ENCODE measurements around the gene DNAJC16.
"Not testable (repeated sequence)": the region's sequence is repeated elsewhere in the genome, so short reads cannot be mapped to it uniquely, and the experiment has no call there.

DNAJC16 gene

DNA sequence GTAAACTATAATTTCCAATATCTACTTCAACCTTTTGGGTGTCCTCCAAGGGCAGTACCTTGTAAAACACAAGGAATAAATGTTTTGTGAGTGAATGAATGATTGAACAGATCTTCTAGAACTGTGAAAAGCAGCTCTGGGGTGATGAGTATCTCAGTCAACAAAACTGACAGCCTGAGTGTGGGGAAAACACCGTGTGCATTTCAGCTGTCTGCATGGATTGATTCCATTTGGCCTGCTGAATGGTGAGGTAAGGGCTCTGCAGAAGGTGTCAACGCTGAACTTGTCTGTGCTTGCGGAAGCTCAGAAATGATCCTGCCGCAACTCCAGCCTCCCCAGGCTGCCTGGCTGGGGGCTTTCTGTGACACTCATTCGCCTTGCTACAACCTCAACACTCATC, 65.6 kb downstream of the DNAJC16 start:
- no peak for DNase-seq

DNA sequence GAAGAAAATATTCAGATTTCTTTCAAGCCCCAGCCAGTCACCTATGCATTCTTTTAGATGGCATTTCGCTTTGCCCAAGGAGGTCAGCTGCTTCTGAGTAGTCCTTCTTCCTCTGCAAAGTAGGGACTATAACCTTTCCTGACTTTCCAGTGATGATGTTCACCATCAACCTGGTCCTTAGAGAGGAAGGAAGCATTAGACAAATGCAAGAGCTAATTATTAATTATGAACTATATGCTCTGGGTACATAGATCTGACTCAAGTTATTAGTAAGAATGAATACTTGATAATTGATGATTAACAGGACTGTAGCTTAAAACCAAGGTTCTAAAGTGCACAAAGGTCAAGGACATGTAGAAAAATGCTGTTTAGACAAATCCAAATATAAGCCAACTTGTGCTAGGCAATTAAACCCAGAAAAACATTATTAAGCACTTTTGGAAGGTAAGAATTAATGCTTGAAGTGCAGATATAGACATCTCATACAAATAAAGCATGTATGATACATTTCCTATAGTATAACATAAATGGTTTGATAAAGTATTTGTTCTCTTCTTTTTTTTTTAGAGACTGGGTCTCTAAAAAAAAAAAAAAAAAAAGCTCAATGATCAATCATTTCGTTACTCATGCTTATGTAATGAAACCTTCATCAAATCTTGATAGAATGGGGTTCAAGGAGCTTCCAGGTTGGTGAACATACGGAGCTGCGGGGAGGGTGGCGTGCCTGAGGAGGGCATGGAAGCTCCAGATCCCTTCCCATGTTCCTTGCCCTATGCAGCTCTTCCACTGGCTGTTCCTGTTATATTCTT, 69.4 kb downstream of the DNAJC16 start:
- no peak for DNase-seq

DNA sequence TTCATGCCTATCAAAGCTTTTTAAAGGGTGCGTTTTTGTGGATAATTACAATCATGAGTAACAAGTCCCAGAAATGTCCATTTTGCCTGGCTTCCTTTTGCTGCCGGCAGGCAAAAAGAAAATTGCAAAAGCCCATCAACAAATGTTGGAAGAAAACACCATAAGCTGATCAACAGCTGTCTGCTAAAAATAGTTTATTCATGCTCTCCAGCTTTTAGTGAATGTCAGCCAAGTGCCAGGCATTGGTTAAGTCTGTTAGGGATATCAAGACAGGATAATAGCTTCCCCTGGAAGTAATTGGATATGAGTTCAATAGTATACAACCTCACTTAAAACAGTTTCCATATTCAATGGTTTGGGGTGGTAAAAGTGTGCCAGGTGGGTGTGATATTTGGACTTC, 71.8 kb downstream of the DNAJC16 start:
- DNase-seq, result no peak

DNA sequence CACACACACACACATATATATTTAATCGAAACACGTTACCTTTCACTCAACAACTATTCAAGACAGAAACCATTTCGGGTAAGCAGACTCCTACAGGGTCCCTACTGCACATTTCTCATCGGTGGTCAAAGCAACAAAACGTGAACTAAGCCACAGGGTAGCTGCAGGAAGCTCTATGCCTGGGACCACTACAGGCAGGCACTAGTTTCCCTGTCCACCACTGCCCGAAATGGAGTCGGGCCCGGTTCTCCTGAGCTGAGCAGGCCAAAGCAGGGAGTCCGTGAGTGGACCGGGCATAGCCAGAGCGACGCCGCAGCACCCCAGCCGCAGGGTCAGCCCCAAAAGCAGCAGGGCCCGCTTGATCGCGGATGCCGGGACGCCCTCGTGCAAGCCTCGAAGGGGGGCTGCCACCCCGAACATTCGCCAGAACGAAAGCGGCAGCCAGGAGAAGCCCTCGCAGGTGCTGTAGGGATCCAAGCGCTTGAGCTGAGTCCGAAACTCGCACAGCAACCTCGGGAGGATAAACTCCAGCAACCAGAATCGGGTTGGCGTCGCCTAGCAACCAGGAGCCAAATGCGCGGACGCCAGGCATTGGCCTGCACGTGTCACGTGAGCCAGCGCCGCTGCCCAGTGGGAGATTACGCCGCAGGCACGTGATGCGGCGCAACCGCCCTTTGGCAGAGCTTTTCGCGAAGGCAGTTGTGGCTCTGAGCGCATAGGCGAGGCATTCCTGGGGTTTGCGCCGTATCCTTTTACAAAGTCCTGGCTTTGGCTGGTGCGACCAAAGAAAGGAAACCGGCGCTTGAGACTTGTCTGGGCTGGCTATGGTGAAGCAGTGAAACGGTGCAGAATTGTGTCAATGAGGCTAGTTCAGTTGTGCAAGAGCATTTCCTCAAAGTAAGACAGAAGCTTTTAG, 76.7 kb downstream of the DNAJC16 start:
- DNase-seq, result peak; percentile 98

DNA sequence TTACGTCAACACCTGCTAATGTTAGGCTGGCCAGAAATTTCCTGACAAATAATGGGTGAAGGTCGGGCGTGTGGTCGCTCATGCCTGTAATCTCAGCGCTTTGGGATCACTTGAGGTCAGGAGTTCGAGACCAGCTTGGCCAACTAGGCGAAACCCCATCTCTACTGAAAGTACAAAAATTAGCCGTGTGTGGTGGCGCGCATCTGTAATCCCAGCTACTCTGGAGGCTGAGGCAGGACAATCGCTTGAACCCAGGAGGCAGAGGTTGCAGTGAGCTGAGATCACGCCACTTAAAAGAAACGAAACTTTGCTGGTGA, 77.3 kb downstream of the DNAJC16 start:
- not testable (repeated sequence) for DNase-seq

DNA sequence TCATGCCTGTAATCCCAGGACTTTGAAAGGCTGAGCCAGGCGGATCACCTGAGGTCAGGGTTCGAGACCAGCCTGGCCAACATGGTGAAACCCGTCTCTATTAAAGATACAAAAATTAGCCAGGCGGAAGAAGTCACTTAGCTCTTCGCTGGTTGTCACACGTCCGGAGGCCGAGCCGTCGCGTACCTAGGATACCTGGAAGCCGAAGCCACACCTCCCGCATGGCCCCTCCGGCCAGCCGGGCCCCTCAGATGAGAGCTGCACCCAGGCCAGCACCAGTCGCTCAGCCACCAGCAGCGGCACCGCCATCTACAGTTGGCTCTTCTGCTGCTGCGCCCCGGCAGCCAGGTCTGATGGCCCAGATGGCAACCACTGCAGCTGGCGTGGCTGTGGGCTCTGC, 77.8 kb downstream of the DNAJC16 start:
- DNase-seq, result not testable (repeated sequence)

DNA sequence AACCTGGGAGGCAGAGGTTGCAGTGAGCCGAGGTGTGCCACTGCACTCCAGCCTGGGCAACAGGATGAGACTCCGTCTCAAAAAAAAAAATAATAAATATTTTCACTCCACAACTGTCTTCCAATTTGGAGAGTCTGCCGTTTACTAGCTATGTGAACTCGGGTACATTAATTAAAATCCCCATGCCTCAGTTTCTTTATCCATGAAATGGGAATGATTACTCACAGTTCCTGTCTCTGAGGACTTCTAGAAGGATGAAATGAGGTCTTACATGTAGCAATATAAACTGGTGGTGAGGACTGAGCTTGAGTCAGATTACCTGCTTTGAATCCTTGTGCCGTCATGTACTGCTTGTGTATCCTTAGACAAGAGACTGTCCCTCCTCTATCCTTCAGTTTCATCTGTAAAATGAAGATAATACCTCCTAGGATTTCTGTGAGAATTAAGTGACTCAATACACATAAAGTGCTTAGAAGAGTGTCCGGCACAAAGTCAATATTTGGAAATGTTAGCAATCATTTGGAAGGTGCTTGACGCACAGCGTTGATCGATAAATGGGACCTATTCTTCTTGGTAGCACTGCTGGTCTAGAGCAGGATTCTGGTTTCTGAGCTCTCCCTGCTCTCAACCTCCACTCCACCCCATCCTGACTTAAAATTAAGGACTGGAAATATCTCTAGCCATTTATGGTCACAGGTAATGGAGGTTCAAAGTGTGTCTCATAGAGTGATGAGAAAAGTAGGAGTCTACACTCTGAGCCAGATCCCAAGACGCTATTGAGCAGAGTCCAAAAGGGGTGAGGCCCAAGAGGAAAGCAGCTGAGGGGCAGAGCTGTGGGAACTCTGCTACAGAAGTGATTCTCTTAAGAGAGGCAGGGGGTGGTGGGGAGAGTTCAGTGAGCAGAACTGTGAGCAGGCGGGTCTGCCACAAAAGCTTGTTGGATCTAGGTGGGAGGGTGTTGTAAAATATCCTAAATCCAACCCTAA, 79.0 kb downstream of the DNAJC16 start:
- no peak for DNase-seq

DNA sequence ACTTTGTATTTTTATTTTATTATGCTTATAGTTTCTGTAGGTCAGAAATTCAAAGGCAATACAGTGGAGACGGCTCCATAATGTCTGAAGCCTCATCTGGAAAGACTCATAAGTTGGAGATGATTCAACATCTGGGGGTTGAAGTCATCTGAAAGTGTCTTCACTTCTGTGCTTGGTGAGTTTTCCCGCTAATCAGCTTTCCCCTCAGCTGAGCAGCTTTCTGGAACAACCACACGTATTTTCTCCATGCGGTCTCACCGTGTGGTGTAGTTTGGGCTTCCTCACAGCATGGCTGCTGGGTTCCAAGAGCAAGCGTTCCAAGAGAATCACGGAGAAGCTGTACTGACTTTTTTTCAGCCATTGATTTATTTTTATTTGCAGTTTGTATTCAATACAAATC, 83.0 kb downstream of the DNAJC16 start:
- DNase-seq, result no peak

DNA sequence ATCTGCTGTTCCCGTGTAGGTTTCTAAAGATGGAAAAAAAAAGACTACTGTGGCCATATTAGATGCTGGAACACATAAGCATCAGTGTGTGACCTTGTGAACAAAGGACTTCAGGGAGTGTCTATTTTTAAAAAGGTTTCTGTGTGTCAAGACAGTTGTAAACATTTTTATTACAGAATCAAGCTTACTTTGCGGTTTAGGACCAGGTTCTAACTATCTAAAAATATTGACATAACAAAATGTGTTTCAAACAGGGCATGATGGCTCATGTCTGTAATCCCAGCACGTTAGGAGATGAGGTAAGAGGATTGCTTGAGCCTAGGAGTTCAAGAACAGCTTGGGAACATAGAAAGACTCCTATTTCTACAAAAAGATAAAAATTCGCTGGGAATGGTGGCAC, 83.5 kb downstream of the DNAJC16 start:
- no peak for DNase-seq

DNA sequence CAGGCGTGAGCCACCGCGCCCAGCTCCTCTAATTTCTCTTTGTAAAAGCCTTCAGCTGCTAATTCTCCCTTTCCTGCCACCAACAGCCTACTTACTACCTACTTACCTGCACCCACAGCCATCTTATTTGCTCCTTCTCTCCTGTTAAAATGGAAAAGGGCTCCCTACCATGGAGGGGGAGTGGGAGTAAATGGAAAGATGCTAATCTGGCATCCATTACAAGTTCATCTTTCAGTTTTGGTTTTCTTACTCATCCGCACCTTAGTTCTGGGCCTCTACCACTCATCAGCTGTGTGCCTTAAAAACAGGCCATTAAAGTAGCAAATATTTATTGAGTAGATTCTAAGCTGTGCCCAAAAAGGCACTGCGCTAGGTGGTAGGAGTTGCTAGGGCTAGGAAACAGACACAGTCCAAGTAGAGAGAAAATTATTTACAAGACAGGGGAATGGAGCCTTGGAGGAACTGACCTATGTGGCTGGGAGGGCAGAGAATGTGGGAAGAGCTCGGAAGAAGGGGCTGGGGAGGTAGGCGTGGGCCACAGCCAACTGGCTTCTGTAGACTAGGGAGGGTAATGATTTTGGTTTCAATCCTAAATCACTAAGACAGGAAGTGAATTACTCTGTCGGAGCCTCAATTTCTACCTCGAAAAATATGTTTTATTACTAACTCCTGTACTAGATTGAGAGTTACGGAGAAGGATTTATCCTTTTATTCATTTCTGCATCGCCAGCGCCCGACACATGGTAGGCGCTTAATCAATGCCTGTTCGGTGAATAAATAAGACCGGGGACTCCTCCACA, 89.9 kb downstream of the DNAJC16 start:
- no peak for DNase-seq

DNA sequence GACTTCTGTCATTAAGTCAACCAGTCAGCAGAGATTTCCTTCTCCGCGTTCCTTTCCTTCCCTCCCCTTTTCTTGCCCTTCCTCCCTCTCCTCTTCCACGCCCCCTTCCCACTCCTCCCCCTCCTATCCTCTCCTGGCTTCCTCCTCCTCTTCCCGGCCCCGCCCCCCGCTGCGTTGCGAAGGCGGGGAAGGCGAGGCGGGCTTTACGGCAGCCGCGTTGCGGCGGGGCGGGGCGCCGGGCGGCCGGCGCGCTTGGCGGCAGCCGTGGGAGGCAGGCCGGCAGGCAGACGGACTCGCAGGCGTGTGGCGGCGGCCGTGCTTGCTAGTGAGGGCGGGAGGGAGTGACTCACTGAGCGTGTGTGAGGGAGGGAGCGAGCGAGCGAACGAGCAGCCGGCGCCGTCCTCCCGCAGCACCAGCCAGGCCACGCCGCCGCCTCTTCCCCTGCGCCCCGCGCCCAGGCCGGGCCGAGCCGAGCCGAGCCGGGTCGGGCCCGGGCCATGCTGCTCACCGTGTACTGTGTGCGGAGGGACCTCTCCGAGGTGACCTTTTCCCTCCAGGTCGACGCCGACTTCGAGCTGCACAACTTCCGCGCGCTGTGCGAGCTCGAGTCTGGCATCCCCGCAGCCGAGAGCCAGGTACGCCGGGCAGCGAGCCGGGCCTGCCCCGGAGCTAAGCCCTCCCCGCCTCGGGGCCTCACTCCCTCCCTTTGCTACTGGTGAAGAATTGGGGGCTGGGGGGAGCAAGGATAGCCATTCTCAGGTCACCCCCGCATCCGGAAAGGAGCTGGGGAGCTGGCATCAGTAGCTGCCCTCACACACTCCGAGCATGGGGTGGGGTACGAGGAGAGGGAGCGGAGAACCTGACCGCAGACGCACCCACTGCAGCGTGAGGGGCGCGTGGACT, 90.8 kb downstream of the DNAJC16 start, which contains the start of gene DDI2:
Gene DDI2 (plus strand): TSS at position 286 of the 904 bp plus-strand sequence. CDS start 213 bp downstream, at position 499.
- DNase-seq, result peak; percentile 94

DNA sequence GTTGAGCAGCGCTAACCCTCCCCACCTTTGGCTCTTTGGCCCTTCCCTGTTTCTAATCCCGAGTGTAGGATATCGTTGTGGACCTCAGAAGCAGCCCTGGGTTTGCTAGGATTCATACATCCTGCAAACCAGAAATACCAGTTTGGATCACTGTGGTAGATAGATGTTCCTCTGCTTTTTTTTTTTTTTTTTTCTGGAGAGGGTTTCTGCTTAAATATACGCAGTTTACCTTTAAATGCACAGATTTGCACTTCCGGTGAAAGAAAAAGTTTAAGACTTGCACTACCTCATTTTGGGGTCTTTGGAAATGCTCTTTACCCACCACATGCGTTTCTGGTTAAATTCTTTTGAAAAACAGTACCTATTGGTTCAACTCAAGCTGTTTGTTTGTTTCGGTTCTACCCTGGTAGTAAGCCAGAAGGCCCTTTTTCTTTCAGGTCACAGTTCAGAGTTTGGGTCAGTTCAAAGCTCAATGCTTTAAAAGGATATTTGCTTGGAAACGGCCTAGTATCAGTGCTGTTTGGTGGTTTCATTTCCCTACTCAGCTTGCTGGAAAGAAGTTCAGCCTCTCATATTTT, 91.5 kb downstream of the DNAJC16 start:
- DNase-seq, result peak; percentile 40

DNA sequence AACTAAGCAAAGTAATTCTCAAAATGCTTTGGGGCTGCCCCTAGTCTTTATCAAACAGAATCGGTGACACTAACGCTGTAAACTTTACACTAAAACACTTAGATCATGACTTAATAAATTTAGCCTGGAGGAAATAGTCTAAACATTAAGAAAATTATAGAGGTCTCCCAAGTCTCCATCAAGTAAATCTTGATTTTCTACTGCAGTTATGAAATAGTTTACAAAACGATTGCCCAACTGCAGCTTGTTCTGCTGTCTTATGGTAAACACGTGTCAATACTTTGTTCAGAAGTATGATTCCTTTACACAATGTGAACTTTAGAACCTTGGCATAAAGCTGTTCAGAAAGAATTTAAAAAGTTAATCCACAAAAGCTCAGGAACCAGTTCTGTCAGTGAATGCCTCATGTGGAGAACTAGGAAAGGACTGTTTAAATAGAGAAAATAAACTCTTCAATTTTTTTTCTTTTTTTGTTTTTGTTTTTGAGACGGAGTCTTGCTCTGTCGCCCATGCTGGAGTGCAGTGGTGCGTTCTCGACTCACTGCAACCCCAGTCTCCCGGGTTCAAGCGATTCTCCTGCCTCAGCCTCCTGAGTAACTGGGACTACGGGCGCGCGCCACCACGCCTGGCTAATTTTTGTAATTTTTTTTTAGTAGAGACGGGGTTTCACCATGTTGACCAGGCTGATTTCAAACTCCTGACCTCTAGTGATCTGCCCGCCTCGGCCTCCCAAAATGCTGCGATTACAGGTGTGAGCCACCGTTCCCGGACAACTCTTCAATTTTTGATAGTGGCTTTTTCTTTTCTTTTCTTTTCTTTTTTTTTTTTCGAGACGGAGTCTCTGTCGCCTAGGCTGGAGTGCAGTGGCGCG, 92.2 kb downstream of the DNAJC16 start:
- DNase-seq, result no peak

DNA sequence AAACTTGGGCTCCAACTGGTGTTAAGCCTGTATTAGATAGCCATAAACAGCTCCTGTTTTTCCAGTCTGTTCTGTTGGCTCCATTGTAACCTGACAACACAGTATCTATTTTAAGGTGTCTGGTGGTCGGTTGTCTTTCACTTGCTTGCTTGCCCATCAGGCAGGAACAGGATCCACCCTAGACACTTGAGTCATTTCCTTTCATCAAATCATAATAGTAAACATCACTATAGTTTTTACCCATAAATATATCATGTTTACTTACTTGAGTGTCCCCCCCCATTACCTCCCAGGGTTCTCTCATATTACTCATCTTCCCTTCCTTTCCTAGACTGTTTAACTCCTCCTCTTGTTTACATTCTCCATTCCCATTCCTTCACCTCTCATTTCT, 93.5 kb downstream of the DNAJC16 start:
- DNase-seq, result no peak

DNA sequence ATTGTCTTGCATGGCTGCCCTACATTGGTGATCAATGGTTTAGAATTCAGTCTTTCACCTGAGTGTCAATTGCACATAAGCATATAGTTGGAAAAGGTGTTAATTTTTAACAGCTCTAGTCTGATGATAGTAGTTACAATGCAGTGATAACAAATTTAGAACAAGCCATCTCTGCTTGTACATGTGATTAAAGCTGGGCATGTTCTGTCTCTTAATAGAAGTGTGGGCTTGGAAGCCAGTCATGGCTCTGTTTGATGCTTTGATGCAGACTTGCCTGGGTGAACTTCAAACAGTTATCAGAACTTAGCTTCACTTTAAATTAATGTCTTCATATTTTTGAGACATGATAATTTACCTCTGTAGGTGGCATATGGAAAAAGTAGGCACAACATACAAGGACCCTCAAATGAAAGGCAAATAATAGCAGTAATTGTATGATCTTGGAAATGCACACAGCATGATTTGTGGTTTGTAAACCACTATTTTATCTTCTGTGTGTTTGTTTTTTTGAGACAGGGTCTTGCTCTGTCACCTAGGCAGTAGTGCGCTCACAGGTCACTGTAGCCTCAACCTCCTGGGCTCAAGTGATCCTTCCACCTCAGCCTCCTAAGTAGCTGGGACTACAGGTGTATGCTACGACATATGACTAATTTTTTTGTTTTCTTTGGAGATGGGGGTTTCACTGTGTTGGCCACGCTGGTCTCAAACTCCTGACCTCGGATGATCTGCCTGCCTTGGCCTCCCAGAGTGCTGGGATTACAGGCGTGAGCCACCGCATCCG, 94.4 kb downstream of the DNAJC16 start:
- DNase-seq, result no peak

DNA sequence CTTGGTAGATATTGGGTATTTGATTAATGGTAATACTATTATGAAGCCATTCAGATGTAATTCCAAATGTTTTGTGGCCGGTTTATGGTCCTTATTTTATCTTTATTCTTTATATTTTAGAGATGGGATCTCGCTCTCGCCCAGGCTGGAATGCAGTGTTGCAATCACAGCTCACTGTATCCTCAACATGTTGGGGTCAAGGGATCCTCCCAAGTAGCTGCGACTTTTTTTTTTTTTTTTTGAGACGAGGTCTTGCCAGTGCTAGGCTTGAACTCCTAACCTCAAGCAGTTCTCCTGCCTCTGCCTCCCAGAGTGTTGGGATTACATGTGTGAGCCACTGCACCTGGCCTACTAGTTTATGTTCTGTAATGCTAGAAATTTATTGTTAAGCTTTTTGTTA, 95.3 kb downstream of the DNAJC16 start:
- DNase-seq, result no peak

DNA sequence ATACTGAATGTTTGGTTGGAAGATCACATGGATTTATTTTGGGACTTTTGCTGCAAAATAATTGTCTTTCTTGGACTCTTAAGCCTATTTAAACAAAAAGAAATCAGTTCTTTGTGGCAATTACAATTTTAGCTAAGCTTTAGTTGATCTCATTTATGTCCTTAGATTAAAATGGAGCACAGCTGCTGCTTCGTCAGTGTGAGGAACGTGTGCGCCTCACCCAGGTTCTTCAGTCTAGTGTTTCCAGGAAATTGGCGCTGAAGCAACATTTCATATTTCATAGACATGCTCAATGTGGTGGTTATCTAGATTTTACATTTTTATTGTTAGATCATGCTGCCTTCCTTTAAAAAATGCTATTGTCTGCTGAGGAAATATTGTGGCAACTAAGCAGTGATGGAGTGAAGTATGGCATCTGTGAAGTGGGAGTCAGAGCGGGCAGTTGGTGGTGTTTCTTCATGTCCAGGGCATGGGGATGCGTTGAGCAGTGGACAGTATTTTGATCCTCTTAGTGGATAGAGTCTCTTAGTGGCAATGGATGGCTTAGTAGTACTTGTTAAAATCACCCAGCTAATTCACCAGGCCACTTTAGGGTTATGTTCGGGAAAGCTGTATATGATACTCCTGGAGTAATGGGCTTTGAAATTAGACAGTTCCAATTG, 96.2 kb downstream of the DNAJC16 start:
- DNase-seq, result no peak

DNA sequence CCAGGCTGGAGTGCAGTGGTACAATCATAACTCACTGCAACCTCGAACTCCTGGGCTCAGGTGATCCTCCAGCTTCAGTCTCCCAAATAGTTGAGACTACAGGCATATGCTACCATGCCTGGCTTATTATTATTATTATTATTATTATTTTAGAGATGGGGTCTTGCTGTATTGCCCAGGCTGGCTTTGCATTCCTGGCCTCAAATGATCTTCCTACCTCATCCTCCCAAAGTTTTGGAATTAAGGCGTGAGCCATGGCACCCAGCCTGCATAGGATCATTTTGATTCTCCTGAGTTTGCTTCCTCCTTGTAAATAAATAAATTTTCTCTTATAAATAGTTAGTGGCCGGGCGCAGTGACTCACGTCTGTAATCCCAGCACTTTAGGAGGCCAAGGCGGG, 96.8 kb downstream of the DNAJC16 start:
- no peak for DNase-seq
